GM23248 (cell line): ENCODE measurements around the gene C20orf144. TPM values are rescaled to one million over a fixed set of nuclear protein-coding genes. Genes with fewer than 3 reads are reported as not detected.

Experiments used
- DNase-seq: peaks from one replicate; pipeline ENCODE4 v3.0.0-alpha.2; 2015
- H2AFZ ChIP-seq: fragments of 200-600 bp; sonication (generic); 2 replicates; pipeline ENCODE4 v1.6.1; 2016; ENCODE audit warnings: antibody characterized with exemption
- H3F3A ChIP-seq: fragments of 200-600 bp; sonication (generic); 2 replicates; pipeline ENCODE4 v1.6.1; 2016; ENCODE audit warnings: mild to moderate bottlenecking, antibody characterized with exemption, mixed run types; ENCODE audit not compliant: insufficient read depth
- H3K27ac ChIP-seq: fragments of 200-600 bp; sonication (generic); 2 replicates; pipeline ENCODE4 v1.5.1; 2016; ENCODE audit warnings: mild to moderate bottlenecking
- H3K27me3 ChIP-seq: fragments of 200-600 bp; sonication (generic); replicated peaks from 2 replicates; pipeline ENCODE4 v1.6.1; 2016; ENCODE audit warnings: mild to moderate bottlenecking; ENCODE audit not compliant: insufficient read depth
- H3K36me3 ChIP-seq: fragments of 200-600 bp; sonication (generic); 2 replicates; pipeline ENCODE4 v1.6.1; 2016; ENCODE audit warnings: low read depth, mild to moderate bottlenecking
- H3K4me1 ChIP-seq: fragments of 200-600 bp; sonication (generic); 2 replicates; pipeline ENCODE4 v1.6.1; 2016; ENCODE audit warnings: mild to moderate bottlenecking; ENCODE audit not compliant: insufficient read depth
- H3K4me2 ChIP-seq: fragments of 200-600 bp; sonication (generic); one replicate; pipeline ENCODE4 v1.6.1; 2016; ENCODE audit warnings: mild to moderate bottlenecking; ENCODE audit not compliant: unreplicated experiment
- H3K4me3 ChIP-seq: fragments of 200-600 bp; sonication (generic); 2 replicates; pipeline ENCODE4 v1.5.1; 2016; ENCODE audit warnings: mild to moderate bottlenecking
- H3K79me2 ChIP-seq: fragments of 200-600 bp; sonication (generic); 2 replicates; pipeline ENCODE4 v1.6.1; 2016; ENCODE audit warnings: mild to moderate bottlenecking; ENCODE audit not compliant: insufficient read depth
- H3K9ac ChIP-seq: fragments of 200-600 bp; sonication (generic); 2 replicates; pipeline ENCODE4 v1.6.1; 2016; ENCODE audit warnings: mild to moderate bottlenecking
- H3K9me2 ChIP-seq: fragments of 200-600 bp; sonication (generic); 2 replicates; pipeline ENCODE4 v1.6.1; 2016; ENCODE audit warnings: mixed run types, mild to moderate bottlenecking, moderate library complexity; ENCODE audit not compliant: insufficient read depth
- H3K9me3 ChIP-seq: fragments of 200-600 bp; sonication (generic); one replicate; pipeline ENCODE4 v1.6.1; 2017; ENCODE audit warnings: low read depth
- H4K20me1 ChIP-seq: fragments of 200-600 bp; sonication (generic); 2 replicates; pipeline ENCODE4 v1.6.0; 2016; ENCODE audit not compliant: insufficient read depth
- EZH2 ChIP-seq: fragments of 200-600 bp; sonication (generic); IDR thresholded peaks from 2 replicates; pipeline ENCODE4 v1.6.1; 2018; ENCODE audit warnings: antibody characterized with exemption, mild to moderate bottlenecking; ENCODE audit not compliant: insufficient read depth, poor library complexity, severe bottlenecking
- EZH2phosphoT487 ChIP-seq: fragments of 200-600 bp; sonication (generic); IDR thresholded peaks from 2 replicates; pipeline ENCODE4 v1.6.1; 2018; ENCODE audit warnings: antibody characterized with exemption, moderate library complexity, mild to moderate bottlenecking, low read depth; ENCODE audit not compliant: insufficient read depth
- WGBS, 2 experiments: methylation state at CpG; one replicate each; pipeline ENCODE4 v1.1.6; 2015 to 2017; ENCODE audit warnings: low lambda C conversion rate in 2 of 2, low coverage in 1 of 2; ENCODE audit errors: missing lambda C conversion rate in 2 of 2; 5-methylcytosine and 5-hydroxymethylcytosine counted together
- in situ Hi-C: fragments of 300-500 bp; cut with MboI; formaldehyde crosslinking; loops from 2 replicates; pipeline ENCODE4 v1.15.0; 2020
- polyA plus RNA-seq: library from polyadenylated mRNA; unstranded; fragments of >200 nt; fragmentation: Nextera tagmentation; extraction: Ambion mirVana; gene quantifications from 2 replicates; pipeline ENCODE4 v1.2.1, GENCODE V29; 2016
- total RNA-seq: library from RNA; depleted of rRNA; stranded (reverse); fragments of >200 nt; shearing (Covaris generic); gene quantifications from 2 replicates; pipeline ENCODE4 v1.2.3, GENCODE V29; 2014

Gene C20orf144
- total and polyA plus RNA-seq, 2 experiments from 2014 or later: 0.25 TPM; not detected in 1

GRCh38 chr20:33707668-33708067 lies 45.5 kb downstream of the C20orf144 start:
- H3K79me2 ChIP-seq: no peaks in the 10 kb centered on the region
- no peak overlapping the region for H3K27ac ChIP-seq
- no peak overlapping the region for H3K4me2 ChIP-seq
- DNase-seq: no peak
- no peaks in the 10 kb centered on the region for H3F3A ChIP-seq
- no peak overlapping the region for H2AFZ ChIP-seq
- no peak overlapping the region for H3K4me3 ChIP-seq
- no peaks in the 10 kb centered on the region for H3K27me3 ChIP-seq
- H4K20me1 ChIP-seq: no peaks in the 10 kb centered on the region
- no peak overlapping the region for H3K9ac ChIP-seq
- H3K36me3 ChIP-seq: no peaks in the 10 kb centered on the region
- 89% methylated on average over 11 of the region's 11 CpGs for WGBS, 2 experiments
- no peaks in the 10 kb centered on the region for H3K4me1 ChIP-seq
- TF ChIP-seq EZH2 (no peak), EZH2phosphoT487 (no peak)
- in situ Hi-C loops: no loop called here
- H3K9me2 ChIP-seq: no peaks in the 10 kb centered on the region
- H3K9me3 ChIP-seq: no peaks in the 10 kb centered on the region

GRCh38 chr20:33709398-33709797 lies 47.3 kb downstream of the C20orf144 start:
- in situ Hi-C loops: no loop called here
- WGBS, 2 experiments: 85% methylated on average over 2 of the region's 2 CpGs; no CpG with 5 or more reads in 1 of the 2 experiments

GRCh38 chr20:33709905-33710541 lies 47.9 kb downstream of the C20orf144 start:
- H3K9me2 ChIP-seq: no peaks in the 10 kb centered on the region
- H3K4me2 ChIP-seq: no peak overlapping the region
- H3K4me3 ChIP-seq: no peak overlapping the region
- no peak overlapping the region for H3K27ac ChIP-seq
- no peak for DNase-seq
- WGBS, 2 experiments: 40 to 77% methylated on average over 2 to 16 of the region's 16 CpGs
- no peaks in the 10 kb centered on the region for H3K27me3 ChIP-seq
- TF ChIP-seq EZH2phosphoT487: no peak
- no peak for TF ChIP-seq EZH2
- H3K9ac ChIP-seq: no peak overlapping the region
- H4K20me1 ChIP-seq: no peaks in the 10 kb centered on the region
- H3K9me3 ChIP-seq: no peaks in the 10 kb centered on the region
- no peaks in the 10 kb centered on the region for H3F3A ChIP-seq
- H3K4me1 ChIP-seq: no peaks in the 10 kb centered on the region
- H3K79me2 ChIP-seq: no peaks in the 10 kb centered on the region
- in situ Hi-C loops: no loop called here
- no peak overlapping the region for H2AFZ ChIP-seq
- H3K36me3 ChIP-seq: no peaks in the 10 kb centered on the region

More at GRCh38 chr20:33709398-33709797, 47.3 kb downstream of the C20orf144 start:
- Histone ChIP-seq H3K4me1 (no peaks in the 10 kb centered on the region), H2AFZ (no peak overlapping the region), H3K4me3 (no peak overlapping the region), H3K9me2 (no peaks in the 10 kb centered on the region), H3K27me3 (no peaks in the 10 kb centered on the region), H3K36me3 (no peaks in the 10 kb centered on the region), H3F3A (no peaks in the 10 kb centered on the region), H4K20me1 (no peaks in the 10 kb centered on the region), H3K79me2 (no peaks in the 10 kb centered on the region), H3K9ac (no peak overlapping the region), H3K9me3 (no peaks in the 10 kb centered on the region), H3K4me2 (no peak overlapping the region), H3K27ac (no peak overlapping the region)
- no peak for TF ChIP-seq EZH2
- no peak for TF ChIP-seq EZH2phosphoT487
- DNase-seq: peak; percentile 40

DNA sequence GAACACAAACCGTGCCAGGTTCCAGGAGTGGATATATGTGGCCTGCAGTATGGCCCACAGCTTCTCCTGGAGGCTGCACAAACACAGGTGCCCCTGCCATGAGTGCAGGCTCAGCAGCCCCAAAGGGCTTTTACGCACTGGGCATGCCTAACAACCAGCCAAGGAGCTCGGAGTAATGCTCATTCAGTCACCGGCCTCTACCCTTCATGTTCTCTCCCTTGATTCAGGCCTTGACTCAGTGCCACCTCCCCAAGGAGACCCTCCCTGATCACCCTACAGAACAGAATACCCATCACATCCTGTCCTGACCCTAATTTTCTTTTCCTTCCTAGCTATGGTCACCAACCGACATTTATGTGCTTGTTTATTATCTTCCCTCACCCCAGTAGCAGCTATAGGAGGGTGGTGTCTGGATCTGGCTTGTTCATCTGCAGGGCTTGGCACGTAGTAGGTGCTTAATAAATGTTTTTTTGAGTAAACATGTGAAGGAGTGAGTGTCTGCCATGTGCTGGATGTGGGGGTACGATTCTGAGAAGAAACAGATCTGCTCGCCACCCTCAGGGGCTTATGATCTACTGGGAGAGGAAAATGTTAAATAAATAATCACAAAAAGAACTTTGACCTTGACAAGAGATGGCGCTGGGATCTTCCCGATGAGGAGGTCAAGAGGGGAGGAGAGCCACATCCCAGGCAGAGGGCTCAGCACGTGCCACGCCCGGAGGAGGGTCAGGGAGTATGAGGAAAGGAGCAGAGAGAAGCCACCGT lies 48.7 kb downstream of the C20orf144 start:
- Histone ChIP-seq H3K4me2 (no peak overlapping the region), H3K9me2 (no peaks in the 10 kb centered on the region), H3K27me3 (no peaks in the 10 kb centered on the region), H3K4me1 (no peaks in the 10 kb centered on the region), H3K79me2 (no peaks in the 10 kb centered on the region), H3K27ac (no peak overlapping the region), H3K4me3 (no peak overlapping the region), H4K20me1 (no peaks in the 10 kb centered on the region), H3F3A (no peaks in the 10 kb centered on the region), H3K36me3 (no peaks in the 10 kb centered on the region), H2AFZ (no peak overlapping the region), H3K9me3 (no peaks in the 10 kb centered on the region), H3K9ac (no peak overlapping the region)
- in situ Hi-C loops: no loop called here
- TF ChIP-seq EZH2: no peak
- WGBS, 2 experiments: 76 to 78% methylated on average over 13 to 14 of the region's 14 CpGs
- DNase-seq: no peak
